Brain microvascular endothelial cell (primary cell): ENCODE measurements around the gene GDF10.

Experiments
- DNase-seq: peaks from one replicate; pipeline ENCODE4 v3.0.0-alpha.2; 2020
- H3K27ac ChIP-seq: fragments of 250-450 bp; sonication (Bioruptor Pico); 2 replicates; pipeline ENCODE4 v1.5.1; 2020; ENCODE audit warnings: mild to moderate bottlenecking, moderate library complexity
- H3K27me3 ChIP-seq: fragments of 250-450 bp; sonication (Bioruptor Pico); replicated peaks from 2 replicates; pipeline ENCODE4 v1.5.1; 2020; ENCODE audit warnings: mild to moderate bottlenecking
- H3K36me3 ChIP-seq: fragments of 250-450 bp; sonication (Bioruptor Pico); replicated peaks from 2 replicates; pipeline ENCODE4 v1.5.1; 2020; ENCODE audit warnings: mild to moderate bottlenecking
- H3K4me3 ChIP-seq: 2 replicates; pipeline ENCODE4 v1.5.1; 2011; ENCODE audit warnings: low read depth, mild to moderate bottlenecking, control low read depth, low read length, moderate library complexity
- CTCF ChIP-seq: IDR thresholded peaks from 2 replicates; pipeline ENCODE4 v1.5.1; 2011; ENCODE audit warnings: low read depth, mild to moderate bottlenecking, moderate library complexity, low read length, control low read depth, inconsistent platforms; ENCODE audit errors: missing control alignments
- in situ Hi-C: cut with HindIII; loops from 2 replicates; pipeline ENCODE4 v1.10.0; 2017; ENCODE audit warnings: low sequenced_read_pairs, low pct_ligation_motif_present

The GDF10 gene

GRCh38 chr10:47330366-47330765 is 30.4 kb downstream of the GDF10 start:
- TF ChIP-seq CTCF = no peak
- no peaks in the 10 kb centered on the region for H3K36me3 ChIP-seq
- DNase-seq = no peak
- H3K27me3 ChIP-seq = no peaks in the 10 kb centered on the region
- in situ Hi-C loops = no loop called here
- H3K27ac ChIP-seq = no peak overlapping the region
- no peak overlapping the region for H3K4me3 ChIP-seq

DNA sequence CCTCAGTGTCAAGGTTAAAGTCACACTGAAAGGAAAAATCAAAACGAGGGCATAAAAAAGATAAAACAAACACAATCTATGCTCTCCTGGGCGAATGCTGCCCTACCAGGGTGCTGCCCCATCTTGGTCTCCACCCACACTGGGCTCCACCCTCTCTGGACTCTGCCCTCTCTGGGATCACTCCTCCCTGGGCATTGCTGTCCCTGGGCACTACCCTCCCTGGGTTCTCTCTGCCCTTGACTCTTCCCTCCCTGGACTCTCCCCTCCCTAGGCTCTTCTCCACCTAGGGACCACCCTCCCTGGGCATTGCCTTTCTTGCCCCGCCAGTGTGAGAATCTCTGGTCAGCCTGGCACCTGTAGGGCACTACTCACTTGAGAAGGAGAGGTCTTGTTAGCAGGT is 30.8 kb downstream of the GDF10 start:
- H3K27ac ChIP-seq = no peak overlapping the region
- no peak for DNase-seq
- no peaks in the 10 kb centered on the region for H3K36me3 ChIP-seq
- H3K27me3 ChIP-seq = no peaks in the 10 kb centered on the region
- no peak overlapping the region for H3K4me3 ChIP-seq
- TF ChIP-seq CTCF = no peak
- in situ Hi-C loops = no loop called here

- TF ChIP-seq CTCF = no peak
- Histone ChIP-seq H3K27ac (no peak overlapping the region), H3K27me3 (no peaks in the 10 kb centered on the region), H3K4me3 (no peak overlapping the region), H3K36me3 (no peaks in the 10 kb centered on the region)
- in situ Hi-C loops = no loop called here
- DNase-seq = no peak
Observed at GRCh38 chr10:47331491-47331890, 31.5 kb downstream of the GDF10 start.

DNA sequence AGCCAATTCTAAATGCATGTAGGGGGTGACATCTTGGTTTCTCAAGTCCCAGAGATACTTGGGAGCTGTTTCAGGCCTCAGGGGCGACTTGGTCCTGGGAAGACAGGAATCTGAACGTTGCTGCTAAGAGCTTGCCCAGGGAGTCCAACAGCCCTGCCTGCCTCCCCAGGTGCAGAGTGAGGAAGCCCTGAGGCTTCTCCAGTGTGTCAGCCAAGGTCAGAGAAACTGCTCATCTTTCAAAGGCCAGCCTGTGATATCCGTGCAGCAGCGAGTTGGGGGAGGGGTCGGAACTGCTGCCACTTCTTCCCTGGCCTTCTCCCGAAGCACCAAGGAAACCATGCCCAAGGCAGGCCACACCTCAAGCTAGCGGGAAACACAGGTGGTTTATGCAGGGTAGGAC is 32.0 kb downstream of the GDF10 start:
- Histone ChIP-seq H3K4me3 (no peak overlapping the region), H3K27me3 (no peaks in the 10 kb centered on the region), H3K27ac (no peak overlapping the region), H3K36me3 (no peaks in the 10 kb centered on the region)
- no peak for TF ChIP-seq CTCF
- in situ Hi-C loops = no loop called here
- no peak for DNase-seq

GRCh38 chr10:47332371-47332770 is 32.4 kb downstream of the GDF10 start:
- no peak overlapping the region for H3K27ac ChIP-seq
- H3K36me3 ChIP-seq = no peaks in the 10 kb centered on the region
- H3K27me3 ChIP-seq = no peaks in the 10 kb centered on the region
- DNase-seq = no peak
- TF ChIP-seq CTCF = no peak
- no peak overlapping the region for H3K4me3 ChIP-seq
- in situ Hi-C loops = no loop called here

DNA sequence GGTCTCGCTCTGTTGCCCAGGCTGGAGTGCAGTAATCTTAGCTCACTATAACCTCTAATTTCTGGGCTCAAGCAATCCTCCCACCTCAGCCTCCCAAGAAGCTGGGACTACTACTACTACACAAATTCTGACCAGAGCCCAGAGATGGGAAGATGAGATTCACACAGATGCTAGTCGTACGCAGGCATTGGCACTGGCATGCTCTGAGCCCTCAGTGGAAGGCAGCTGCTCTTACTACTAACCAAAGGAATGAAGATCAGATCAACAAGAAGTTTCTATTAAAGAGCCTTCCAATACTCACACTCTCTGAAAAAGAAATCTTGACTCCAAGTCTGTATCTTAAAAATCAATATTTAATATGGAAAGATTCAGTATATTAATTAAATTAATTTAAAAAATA is 32.9 kb downstream of the GDF10 start:
- no peak for TF ChIP-seq CTCF
- H3K27ac ChIP-seq = no peak overlapping the region
- H3K36me3 ChIP-seq = no peaks in the 10 kb centered on the region
- DNase-seq = no peak
- no peak overlapping the region for H3K4me3 ChIP-seq
- no peaks in the 10 kb centered on the region for H3K27me3 ChIP-seq
- in situ Hi-C loops = no loop called here
